ENCODE measurements around the gene ZNF668. TPM values are rescaled to one million over a fixed set of nuclear protein-coding genes. Genes with fewer than 3 reads are reported as not detected.
"Not testable (repeated sequence)": the region's sequence is repeated elsewhere in the genome, so short reads cannot be mapped to it uniquely, and the experiment has no call there.

Gene ZNF668
- total RNA-seq, 1 donor from 2014 or later, result 8.2 TPM

- DNase-seq, result no peak
- intact Hi-C loops (cut with DNase I), result no loop called here
- H3K27me3 ChIP-seq (ENCODE audit: low read depth), result peaks cover 23% of the 10 kb centered on the region
- no peaks in the 10 kb centered on the region for H3K36me3 ChIP-seq
- no peak for ATAC-seq
- no peak overlapping the region for H3K4me3 ChIP-seq
- H3K4me1 ChIP-seq, result no peaks in the 10 kb centered on the region
- H3K9me3 ChIP-seq, result no peaks in the 10 kb centered on the region
- no peak for TF ChIP-seq CTCF (IDR thresholded peaks at IDR 0.05)
- H3K27ac ChIP-seq, result no peak overlapping the region
These were observed 58.0 kb downstream of the ZNF668 start for GRCh38 chr16:31016018-31016417.

GRCh38 chr16:31013292-31013691 lies 60.7 kb downstream of the ZNF668 start:
- H3K36me3 ChIP-seq; H3K27ac ChIP-seq; ATAC-seq; H3K4me1 ChIP-seq; intact Hi-C loops (cut with DNase I); DNase-seq; H3K4me3 ChIP-seq; H3K9me3 ChIP-seq: not testable (repeated sequence)
- peaks cover 44% of the 10 kb centered on the region for H3K27me3 ChIP-seq (ENCODE audit: low read depth)

- peaks cover 59% of the 10 kb centered on the region for H3K27me3 ChIP-seq (ENCODE audit: low read depth)
- intact Hi-C loops (cut with DNase I); H3K36me3 ChIP-seq: not testable (repeated sequence)
These were observed 62.2 kb downstream of the ZNF668 start for GRCh38 chr16:31011815-31012214.

More at GRCh38 chr16:31011815-31012214, 62.2 kb downstream of the ZNF668 start:
- not testable (repeated sequence) for DNase-seq, H3K4me1 ChIP-seq, ATAC-seq, H3K27ac ChIP-seq, H3K9me3 ChIP-seq, H3K4me3 ChIP-seq

Other genes starting within 250 kb of the ZNF668 start
- gene BCL7C, start 180.2 kb downstream of the ZNF668 start, total RNA-seq, result 23.3 TPM
- gene CTF1, start 177.6 kb downstream of the ZNF668 start, total RNA-seq, result 10.3 TPM
- 14.5 TPM for gene FBXL19, start 150.7 kb downstream of the ZNF668 start, total RNA-seq
- 30.2 TPM for gene ORAI3, start 125.2 kb downstream of the ZNF668 start, total RNA-seq
- gene SETD1A, start 116.5 kb downstream of the ZNF668 start, total RNA-seq, result 15.0 TPM
- gene HSD3B7, start 89.0 kb downstream of the ZNF668 start, total RNA-seq, result 23.6 TPM
- gene STX1B, start 63.6 kb downstream of the ZNF668 start, total RNA-seq, result 0.32 TPM
- 86.1 TPM for gene STX4, start 40.7 kb downstream of the ZNF668 start, total RNA-seq
- 23.1 TPM for gene ZNF646, start 182 bp upstream of the ZNF668 start, total RNA-seq
- gene PRSS53, start 14.7 kb upstream of the ZNF668 start, total RNA-seq, result 2.4 TPM
- 65.6 TPM for gene VKORC1, start 20.6 kb upstream of the ZNF668 start, total RNA-seq
- 37.6 TPM for gene BCKDK, start 34.1 kb upstream of the ZNF668 start, total RNA-seq
- gene KAT8, start 43.4 kb upstream of the ZNF668 start, total RNA-seq, result 79.1 TPM
- 75.4 TPM for gene PRSS8, start 61.5 kb upstream of the ZNF668 start, total RNA-seq
- 6.6 TPM for gene PRSS36, start 75.8 kb upstream of the ZNF668 start, total RNA-seq
- gene FUS, start 105.9 kb upstream of the ZNF668 start, total RNA-seq, result 179 TPM
- gene PYCARD, start 128.5 kb upstream of the ZNF668 start, total RNA-seq, result 82.0 TPM
- 0.06 TPM for gene TRIM72, start 139.9 kb upstream of the ZNF668 start, total RNA-seq
- not detected for gene PYDC1, start 142.9 kb upstream of the ZNF668 start, total RNA-seq
- gene ITGAM, start 185.7 kb upstream of the ZNF668 start, total RNA-seq, result 49.5 TPM